Neutrophil (primary cell): ENCODE results near the gene SOX2.
A peak's percentile ranks its signal among the peaks of the same experiment; 100 is the strongest.

Source experiments
- H3K27ac ChIP-seq: fragments of 200-600 bp; sonication (generic); 2 replicates; pipeline ENCODE4 v1.5.1; 2016; ENCODE audit warnings: mild to moderate bottlenecking, moderate library complexity
- H3K27me3 ChIP-seq: fragments of 200-600 bp; sonication (generic); 2 replicates; pipeline ENCODE4 v1.6.0; 2016; ENCODE audit warnings: mild to moderate bottlenecking
- H3K36me3 ChIP-seq: fragments of 200-600 bp; sonication (generic); 2 replicates; pipeline ENCODE4 v1.5.1; 2017
- H3K4me1 ChIP-seq, 2 experiments: fragments of 200-600 bp in 1 of 2; sonication (generic) in 1 of 2; 1 replicate in 1 of 2; 2 replicates in 1 of 2; pipeline versions ENCODE4 v1.5.1 to v1.6.1; 2013 to 2016; ENCODE audit warnings: low read depth in 1 of 2, low read length in 1 of 2, mild to moderate bottlenecking in 1 of 2, moderate library complexity in 1 of 2; ENCODE audit not compliant: control insufficient read depth in 1 of 2, insufficient read depth in 1 of 2
- H3K4me3 ChIP-seq, 2 experiments: fragments of 200-600 bp in 1 of 2; sonication (generic) in 1 of 2; 1 replicate in 1 of 2; 2 replicates in 1 of 2; pipeline ENCODE4 v1.5.1; 2013 to 2016; ENCODE audit warnings: low read depth in 1 of 2, low read length in 1 of 2, mild to moderate bottlenecking in 1 of 2, moderate library complexity in 1 of 2
- H3K9me3 ChIP-seq: fragments of 200-600 bp; sonication (generic); 2 replicates; pipeline ENCODE4 v1.5.1; 2016
- TF ChIP-seq, protein P1 (sequence below): fragments of 200-600 bp; sonication (generic); IDR thresholded peaks from 2 replicates; pipeline ENCODE4 v1.5.1; 2016; ENCODE audit warnings: antibody characterized with exemption

The SOX2 gene

DNA sequence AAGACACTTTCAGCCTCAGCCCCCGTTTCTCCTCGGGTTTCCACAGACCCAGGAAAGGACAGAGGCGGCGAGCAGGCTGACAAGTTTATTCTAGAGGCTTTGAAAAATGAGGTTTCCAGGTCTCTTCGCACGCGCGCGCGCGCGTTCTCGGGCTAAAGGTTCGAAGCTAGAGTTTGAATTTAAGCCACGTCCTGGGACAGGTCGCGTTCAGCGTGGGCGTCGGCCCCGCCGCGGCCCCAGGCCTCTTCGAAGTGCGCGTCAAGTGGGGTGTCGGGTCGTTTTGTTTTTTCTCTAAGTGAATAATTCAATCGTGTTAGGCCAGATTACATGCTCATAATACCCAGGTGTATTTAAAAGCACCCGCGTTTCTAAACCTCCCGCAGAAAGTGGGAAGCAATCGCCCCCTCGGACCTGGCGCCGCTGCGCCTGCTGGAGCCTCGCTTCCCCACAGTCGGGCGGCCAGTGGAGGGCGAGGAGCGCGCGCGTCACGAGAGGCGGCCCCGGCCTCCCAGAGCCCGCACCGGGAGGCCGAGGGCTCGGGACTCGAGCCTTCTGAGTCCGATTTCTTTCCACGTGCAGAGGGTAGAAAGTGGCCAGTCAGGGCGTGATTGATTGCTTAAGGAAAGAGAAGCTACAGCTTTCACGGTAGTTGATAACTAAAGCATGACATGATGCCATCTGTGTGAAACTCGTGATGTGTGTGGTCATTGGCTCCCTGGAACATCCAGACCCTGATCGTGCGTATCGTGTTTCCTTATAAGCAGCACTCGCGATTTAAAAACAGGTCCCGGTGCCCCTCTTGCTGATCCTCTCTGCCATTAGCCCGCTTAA is 15.8 kb upstream of the SOX2 start:
- Histone ChIP-seq H3K4me1 (peaks cover 8 to 45% of the 10 kb centered on the region in 2 experiments), H3K4me3 (peak overlapping the region; percentile 38 to 80), H3K27me3 (peaks cover 100% of the 10 kb centered on the region), H3K36me3 (no peaks in the 10 kb centered on the region), H3K9me3 (no peaks in the 10 kb centered on the region), H3K27ac (no peak overlapping the region)
- TF ChIP-seq, protein P1, sequence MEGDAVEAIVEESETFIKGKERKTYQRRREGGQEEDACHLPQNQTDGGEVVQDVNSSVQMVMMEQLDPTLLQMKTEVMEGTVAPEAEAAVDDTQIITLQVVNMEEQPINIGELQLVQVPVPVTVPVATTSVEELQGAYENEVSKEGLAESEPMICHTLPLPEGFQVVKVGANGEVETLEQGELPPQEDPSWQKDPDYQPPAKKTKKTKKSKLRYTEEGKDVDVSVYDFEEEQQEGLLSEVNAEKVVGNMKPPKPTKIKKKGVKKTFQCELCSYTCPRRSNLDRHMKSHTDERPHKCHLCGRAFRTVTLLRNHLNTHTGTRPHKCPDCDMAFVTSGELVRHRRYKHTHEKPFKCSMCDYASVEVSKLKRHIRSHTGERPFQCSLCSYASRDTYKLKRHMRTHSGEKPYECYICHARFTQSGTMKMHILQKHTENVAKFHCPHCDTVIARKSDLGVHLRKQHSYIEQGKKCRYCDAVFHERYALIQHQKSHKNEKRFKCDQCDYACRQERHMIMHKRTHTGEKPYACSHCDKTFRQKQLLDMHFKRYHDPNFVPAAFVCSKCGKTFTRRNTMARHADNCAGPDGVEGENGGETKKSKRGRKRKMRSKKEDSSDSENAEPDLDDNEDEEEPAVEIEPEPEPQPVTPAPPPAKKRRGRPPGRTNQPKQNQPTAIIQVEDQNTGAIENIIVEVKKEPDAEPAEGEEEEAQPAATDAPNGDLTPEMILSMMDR, result no peak

DNA sequence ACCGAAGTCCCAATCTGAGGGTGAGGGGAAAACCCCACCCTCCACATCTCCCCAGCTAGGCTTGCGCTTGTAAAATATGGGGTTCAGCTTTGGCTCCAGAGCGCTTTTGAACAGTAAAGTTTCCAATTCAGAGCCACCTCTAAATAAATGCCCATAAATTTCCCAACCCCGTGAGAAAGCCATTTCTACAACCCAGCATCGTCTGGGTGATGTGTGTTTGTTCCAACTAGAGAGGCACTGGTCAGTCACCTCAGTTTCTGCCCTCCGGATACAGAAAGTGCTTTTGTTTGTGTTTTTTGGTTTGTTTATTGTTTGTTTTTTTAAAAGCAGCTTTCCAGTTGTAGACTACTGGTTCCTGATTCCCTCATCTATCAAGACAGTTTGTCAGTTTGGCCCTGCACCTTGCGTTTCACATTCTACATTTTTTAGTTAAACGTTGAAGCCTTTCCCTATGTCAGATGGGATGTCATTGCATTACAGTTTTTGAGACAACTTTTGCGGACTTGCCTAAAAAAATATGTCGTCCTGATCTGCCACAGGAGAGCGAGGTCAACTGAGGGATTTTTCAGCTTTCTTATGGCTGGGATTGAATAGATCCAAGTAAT is 15.0 kb upstream of the SOX2 start:
- no peaks in the 10 kb centered on the region for H3K9me3 ChIP-seq
- peak overlapping the region in 1 of 2 experiments; percentile 80 for H3K4me3 ChIP-seq
- no peaks in the 10 kb centered on the region for H3K36me3 ChIP-seq
- TF ChIP-seq, protein P1, result no peak
- peaks cover 8 to 50% of the 10 kb centered on the region in 2 experiments for H3K4me1 ChIP-seq
- no peak overlapping the region for H3K27ac ChIP-seq
- peaks cover 100% of the 10 kb centered on the region for H3K27me3 ChIP-seq

DNA sequence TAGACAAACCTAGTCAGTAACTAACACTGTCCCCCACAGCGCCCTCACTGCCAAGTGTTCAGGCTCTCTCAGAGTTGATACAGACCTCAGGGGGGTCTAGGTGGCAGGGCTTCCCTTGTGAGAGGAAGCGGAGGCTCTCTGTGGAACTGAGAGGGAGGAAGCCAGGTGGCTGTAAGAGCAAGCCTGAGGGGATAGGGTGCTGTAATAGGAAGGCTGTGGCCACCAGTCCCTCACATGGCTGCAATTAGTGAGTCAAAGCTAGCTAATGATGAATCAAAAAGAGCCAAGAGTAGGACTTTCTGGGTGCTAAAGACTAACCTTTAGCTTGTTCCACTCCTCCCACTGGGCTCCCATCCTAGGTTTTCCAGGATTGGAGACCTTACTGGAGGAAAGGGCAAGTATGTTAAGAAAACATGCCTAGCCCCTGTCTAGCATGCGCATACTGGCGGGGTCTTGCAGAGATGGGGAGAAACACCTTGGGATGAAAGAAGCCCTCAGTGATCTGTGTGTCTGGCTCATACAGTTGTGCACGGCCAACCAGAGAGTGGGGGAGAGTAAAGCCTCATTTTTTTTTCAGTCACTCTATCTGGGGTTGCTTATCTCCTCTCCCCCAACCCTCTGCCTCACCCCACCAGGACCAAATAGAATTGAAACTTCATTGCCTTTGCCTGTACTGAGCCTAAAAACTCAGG is 13.3 kb upstream of the SOX2 start:
- TF ChIP-seq, protein P1, result no peak
- no peak overlapping the region for H3K4me3 ChIP-seq
- no peaks in the 10 kb centered on the region for H3K9me3 ChIP-seq
- H3K4me1 ChIP-seq, result peaks cover 17 to 62% of the 10 kb centered on the region in 2 experiments
- no peaks in the 10 kb centered on the region for H3K36me3 ChIP-seq
- no peak overlapping the region for H3K27ac ChIP-seq
- H3K27me3 ChIP-seq, result peaks cover 100% of the 10 kb centered on the region

DNA sequence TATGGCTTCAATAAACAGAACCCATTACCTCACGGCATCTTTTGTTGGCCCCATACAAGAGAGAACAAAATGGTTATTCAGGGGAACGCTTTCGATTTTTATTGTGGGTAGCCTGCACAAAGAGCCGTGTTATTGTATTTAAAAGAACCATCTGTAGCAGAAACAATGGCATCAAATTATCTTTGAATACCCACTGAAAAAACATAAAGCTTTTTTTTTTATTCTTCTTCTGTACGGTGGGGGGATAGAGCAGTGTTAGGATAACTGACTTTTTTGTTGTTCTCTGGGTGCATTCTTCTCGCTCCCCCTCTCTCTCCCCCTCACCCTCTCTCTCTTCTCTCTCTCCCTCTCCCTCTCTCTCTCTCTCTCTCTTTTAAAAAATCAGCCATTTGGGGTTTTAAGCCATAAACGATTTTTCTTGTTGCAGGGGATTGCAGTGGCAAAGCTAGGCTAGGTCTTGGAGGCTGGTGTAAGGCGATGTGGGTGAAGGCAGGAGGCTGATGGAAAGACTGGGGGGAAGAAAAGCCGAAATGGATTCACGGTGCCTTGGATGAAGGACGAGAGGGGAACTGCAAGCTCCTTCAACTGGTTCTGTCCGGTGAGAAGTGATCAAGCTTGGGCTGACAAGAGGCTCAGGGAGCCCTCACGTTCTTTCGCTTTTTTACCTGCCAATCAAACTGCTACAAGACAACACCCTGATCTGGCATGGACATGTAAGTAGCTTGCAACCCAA is 12.4 kb upstream of the SOX2 start:
- Histone ChIP-seq H3K27me3 (peaks cover 100% of the 10 kb centered on the region), H3K9me3 (no peaks in the 10 kb centered on the region), H3K36me3 (no peaks in the 10 kb centered on the region), H3K4me3 (peak overlapping the region in 1 of 2 experiments; percentile 59), H3K4me1 (peaks cover 23 to 71% of the 10 kb centered on the region in 2 experiments), H3K27ac (no peak overlapping the region)
- TF ChIP-seq, protein P1, result no peak
